NCI-H748 (cell line): ENCODE data around the gene ABHD1.
"Not testable (repeated sequence)": the region's sequence is repeated elsewhere in the genome, so short reads cannot be mapped to it uniquely, and the experiment has no call there.

ENCODE experiments used
- DNase-seq: peaks from one replicate; lab custom pipeline; 2025; ENCODE audit not compliant: unreplicated experiment; lab: John Stamatoyannopoulos, UW

ABHD1 gene

GRCh38 chr2:27162151-27163121 lies 38.8 kb downstream of the ABHD1 start:
- no peak for DNase-seq

DNA sequence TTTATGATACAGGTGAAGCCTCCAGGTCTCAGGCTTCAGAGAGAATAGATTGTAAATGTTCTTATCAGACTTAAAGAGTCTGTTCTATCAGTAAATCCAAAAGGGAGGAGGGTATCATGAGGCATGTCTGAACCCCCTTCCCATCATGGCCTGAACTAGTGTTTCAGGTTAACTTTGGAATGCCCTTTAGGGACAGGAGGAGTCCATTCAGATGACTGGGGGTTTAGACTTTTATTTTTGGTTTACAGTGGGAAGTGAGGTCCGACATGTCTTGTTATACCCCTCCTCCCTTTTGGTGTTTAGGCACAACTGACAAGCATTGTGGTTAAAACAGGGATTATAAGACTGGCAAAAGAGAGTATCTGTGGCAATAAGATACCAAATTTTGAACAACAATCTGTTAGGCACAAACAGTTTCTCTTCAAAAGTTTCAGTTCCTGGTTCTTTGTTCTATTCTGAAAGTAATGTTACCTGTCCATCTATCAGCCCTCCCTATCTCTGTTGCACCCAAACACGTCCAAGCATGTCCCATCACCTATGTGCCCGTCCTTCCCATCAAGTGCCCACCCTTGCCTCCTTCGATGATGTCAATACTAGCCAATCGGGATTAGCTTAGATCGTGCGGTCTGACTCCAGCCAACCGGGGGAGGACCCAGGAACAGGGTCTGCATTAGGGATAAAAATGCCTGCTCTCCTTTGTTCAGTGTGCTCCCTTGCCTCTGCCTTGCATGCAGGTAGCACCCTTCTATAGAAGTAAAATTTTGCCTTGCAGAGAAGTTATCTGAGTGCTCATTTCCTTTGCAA lies 41.5 kb downstream of the ABHD1 start:
- peak; percentile 24 for DNase-seq

GRCh38 chr2:27170581-27171337 lies 47.1 kb downstream of the ABHD1 start:
- no peak for DNase-seq

GRCh38 chr2:27171351-27171848 lies 47.8 kb downstream of the ABHD1 start:
- DNase-seq: peak; percentile 40

GRCh38 chr2:27174638-27175037 lies 51.0 kb downstream of the ABHD1 start:
- DNase-seq: no peak

DNA sequence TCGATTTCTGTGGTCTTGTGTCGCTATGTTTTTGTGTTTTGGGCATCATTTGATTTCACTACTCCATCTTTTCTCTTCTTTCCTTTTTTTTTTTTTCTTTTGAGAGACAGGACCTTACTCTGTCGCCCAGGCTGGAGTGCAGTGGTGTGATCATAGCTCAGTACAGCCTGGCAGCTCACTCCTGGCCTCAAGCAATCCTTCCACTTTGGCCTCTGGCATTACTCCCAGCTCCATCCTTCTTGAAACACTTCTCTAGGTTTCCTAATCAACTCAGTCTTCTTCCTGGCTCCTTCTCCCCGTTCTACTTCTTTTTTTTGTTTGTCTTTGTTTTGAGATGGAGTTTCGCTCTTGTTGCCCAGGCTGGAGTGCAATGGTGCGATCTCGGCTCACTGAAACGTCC lies 51.7 kb downstream of the ABHD1 start:
- no peak for DNase-seq

- not testable (repeated sequence) for DNase-seq
These were observed 52.2 kb downstream of the ABHD1 start for GRCh38 chr2:27175781-27176180.

GRCh38 chr2:27177441-27178351 lies 54.1 kb downstream of the ABHD1 start:
- peak; percentile 7 for DNase-seq

DNA sequence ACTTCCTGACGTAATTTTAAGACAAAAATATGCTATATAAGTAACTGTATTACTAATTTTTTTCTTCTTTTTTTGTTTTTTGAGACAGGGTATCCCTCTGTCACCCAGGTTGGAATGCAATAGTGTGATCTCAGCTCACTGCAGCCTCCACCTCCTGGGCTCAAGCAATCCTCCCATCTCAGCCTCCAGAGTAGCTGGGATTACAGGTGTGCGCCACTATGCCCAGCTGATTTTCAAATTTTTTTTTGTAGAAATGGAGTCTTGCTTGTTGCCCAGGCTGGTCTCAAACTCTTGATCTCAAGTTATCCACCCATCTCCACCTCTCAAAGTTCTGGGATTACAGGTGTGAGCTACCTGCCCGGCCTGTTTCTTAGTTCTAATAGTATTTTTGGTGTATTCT lies 54.9 kb downstream of the ABHD1 start:
- no peak for DNase-seq

GRCh38 chr2:27179344-27180000 lies 55.9 kb downstream of the ABHD1 start:
- no peak for DNase-seq
